Measurements from ENCODE around the gene MYPN. TPM values are rescaled to one million over a fixed set of nuclear protein-coding genes. Genes with fewer than 3 reads are reported as not detected.

The MYPN gene
- not detected in 2 replicates for total RNA-seq (ENCODE audit: low replicate concordance)

DNA sequence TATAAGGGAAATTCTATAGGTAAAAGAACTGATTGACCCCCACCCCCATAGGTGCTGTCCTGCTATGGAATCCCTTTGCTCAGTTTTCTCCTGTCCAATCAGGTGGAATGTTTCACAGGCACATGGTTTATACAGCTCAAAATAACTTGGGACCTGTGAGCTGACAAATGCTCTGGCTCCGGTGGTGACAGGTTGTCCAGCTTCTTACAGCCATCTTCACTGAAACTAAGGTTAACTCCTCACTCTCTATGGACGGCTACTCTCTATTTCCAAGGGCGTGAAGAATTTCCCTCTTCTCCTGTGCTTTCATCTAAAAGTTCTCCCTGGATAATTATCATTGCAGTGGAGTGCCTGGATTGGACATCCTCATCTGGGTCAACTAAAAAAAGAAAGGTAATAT lies at the start of gene MYPN:
MYPN (plus strand) TSS at position 158 of the 400 bp plus-strand sequence. CDS start 11,951 bp downstream, outside the sequence.

GRCh38 chr10:68074775-68075549 lies 34.3 kb upstream of the MYPN start, which contains the start of gene HERC4:
HERC4 (minus strand) TSS chr10:68075283; CDS start chr10:68073108, 2,175 bp downstream.

DNA sequence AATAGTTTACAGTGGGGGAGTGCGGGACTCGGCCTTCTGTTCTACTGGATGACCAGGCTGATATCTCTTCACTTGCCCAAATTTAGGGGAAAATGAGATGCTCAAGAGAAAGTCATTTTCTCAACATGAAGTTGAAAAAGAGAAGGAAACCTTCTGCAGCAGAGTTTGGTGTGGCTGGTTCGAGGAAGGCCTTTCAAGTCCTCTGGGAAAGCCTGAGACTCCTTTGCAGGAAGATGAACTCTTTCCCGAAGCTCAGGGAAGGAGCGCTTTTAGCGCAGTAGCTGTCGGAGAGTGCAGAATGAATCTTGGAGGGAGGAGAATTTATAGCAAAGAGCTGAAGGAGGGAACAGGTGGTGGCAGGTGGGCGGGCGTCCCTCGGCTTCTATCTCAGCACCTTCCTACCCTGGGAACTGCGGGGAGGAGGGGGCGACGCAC lies 122.5 kb downstream of the MYPN start, which contains the start of gene ATOH7:
ATOH7 (minus strand) TSS at position 297 of the 435 bp plus-strand sequence. CDS start 436 bp downstream, outside the sequence.

Other genes with a start within 250 kb of the MYPN start
- gene SIRT1, start 224.8 kb upstream of the MYPN start, total RNA-seq (ENCODE audit: low replicate concordance), result 7.3 and 8.5 TPM in 2 replicates
- gene HERC4, start 34.2 kb upstream of the MYPN start, total RNA-seq (ENCODE audit: low replicate concordance), result 36.0 and 38.2 TPM in 2 replicates
- not detected in 2 replicates for gene ATOH7, start 122.6 kb downstream of the MYPN start, total RNA-seq (ENCODE audit: low replicate concordance)
- gene HNRNPH3, start 222.6 kb downstream of the MYPN start, total RNA-seq (ENCODE audit: low replicate concordance), result 27.1 and 30.0 TPM in 2 replicates
- gene PBLD, start 223.4 kb downstream of the MYPN start, total RNA-seq (ENCODE audit: low replicate concordance), result 2.8 and 6.5 TPM in 2 replicates

Measured in smooth muscle cell of the coronary artery (primary cell).